ELF-1 (cell line): ENCODE data around the gene CSK.

Source experiments
- DNase-seq: peaks from one replicate; pipeline ENCODE4 v3.0.0-alpha.2; 2016; ENCODE audit warnings: low read depth, low spot score

The CSK gene

GRCh38 chr15:74801311-74801997 is 19.6 kb downstream of the CSK start:
- DNase-seq: no peak

GRCh38 chr15:74802290-74802689 is 20.4 kb downstream of the CSK start:
- DNase-seq: no peak

- DNase-seq: no peak
Measured at GRCh38 chr15:74802862-74803447, 21.1 kb downstream of the CSK start.

GRCh38 chr15:74804935-74805334 is 23.1 kb downstream of the CSK start:
- DNase-seq: no peak

- DNase-seq: no peak
Measured at GRCh38 chr15:74807282-74807681, 25.4 kb downstream of the CSK start.

- no peak for DNase-seq
Measured at GRCh38 chr15:74808078-74808839, 26.4 kb downstream of the CSK start.

GRCh38 chr15:74808840-74809229 is 27.0 kb downstream of the CSK start:
- DNase-seq: peak; percentile 79

- DNase-seq: no peak
Measured at GRCh38 chr15:74809242-74809641, 27.4 kb downstream of the CSK start.

GRCh38 chr15:74809956-74810355 is 28.1 kb downstream of the CSK start:
- DNase-seq: no peak

GRCh38 chr15:74812533-74812932 is 30.7 kb downstream of the CSK start, which contains the start of gene LMAN1L:
LMAN1L (plus strand) TSS chr15:74812835; CDS start chr15:74812855, 20 bp downstream.
- DNase-seq: no peak

GRCh38 chr15:74815121-74815934 is 33.4 kb downstream of the CSK start:
- DNase-seq: no peak

GRCh38 chr15:74815961-74816360 is 34.1 kb downstream of the CSK start:
- DNase-seq: no peak

- no peak for DNase-seq
Measured at GRCh38 chr15:74816624-74817369, 34.9 kb downstream of the CSK start.

GRCh38 chr15:74817370-74817737 is 35.5 kb downstream of the CSK start:
- DNase-seq: peak; percentile 93

GRCh38 chr15:74820056-74820455 is 38.2 kb downstream of the CSK start:
- DNase-seq: no peak

- DNase-seq: peak; percentile 89
Measured at GRCh38 chr15:74821091-74821789, 39.4 kb downstream of the CSK start.

- no peak for DNase-seq
Measured at GRCh38 chr15:74821790-74822158, 39.9 kb downstream of the CSK start.

- no peak for DNase-seq
Measured at GRCh38 chr15:74822233-74822632, 40.4 kb downstream of the CSK start.

GRCh38 chr15:74823324-74823723 is 41.4 kb downstream of the CSK start:
- no peak for DNase-seq

- DNase-seq: no peak
Measured at GRCh38 chr15:74824976-74825375, 43.1 kb downstream of the CSK start.

- DNase-seq: no peak
Measured at GRCh38 chr15:74825866-74826265, 44.0 kb downstream of the CSK start.
